Activated T-cell treated with anti-CD3 and anti-CD28 coated beads for 4 hours (primary cell): ENCODE results near the gene SERPIND1.
"Not testable (repeated sequence)": the region's sequence is repeated elsewhere in the genome, so short reads cannot be mapped to it uniquely, and the experiment has no call there.

ENCODE experiments used
- DNase-seq: peaks from one replicate; pipeline ENCODE4 v3.0.0-alpha.2; 2020

Gene SERPIND1

DNA sequence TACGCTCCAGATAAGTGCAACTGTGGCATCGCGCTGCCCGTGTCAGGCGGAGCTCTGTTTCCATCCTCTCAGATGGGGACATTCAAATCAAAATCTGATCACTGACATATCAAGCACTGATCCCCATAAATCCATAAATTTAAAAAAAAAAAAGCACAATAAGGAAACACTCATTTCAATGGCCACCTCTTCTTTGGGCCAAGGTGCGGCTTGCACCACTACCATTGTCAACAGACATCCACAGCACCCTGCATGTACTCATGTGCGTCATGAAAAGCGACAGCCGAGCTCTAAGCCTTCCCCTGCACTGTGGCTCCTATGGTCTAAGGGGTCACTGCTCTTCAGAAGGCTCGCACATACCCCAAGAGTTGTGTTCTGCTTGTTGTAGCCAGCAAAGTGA, 26.7 kb upstream of the SERPIND1 start:
- no peak for DNase-seq

DNA sequence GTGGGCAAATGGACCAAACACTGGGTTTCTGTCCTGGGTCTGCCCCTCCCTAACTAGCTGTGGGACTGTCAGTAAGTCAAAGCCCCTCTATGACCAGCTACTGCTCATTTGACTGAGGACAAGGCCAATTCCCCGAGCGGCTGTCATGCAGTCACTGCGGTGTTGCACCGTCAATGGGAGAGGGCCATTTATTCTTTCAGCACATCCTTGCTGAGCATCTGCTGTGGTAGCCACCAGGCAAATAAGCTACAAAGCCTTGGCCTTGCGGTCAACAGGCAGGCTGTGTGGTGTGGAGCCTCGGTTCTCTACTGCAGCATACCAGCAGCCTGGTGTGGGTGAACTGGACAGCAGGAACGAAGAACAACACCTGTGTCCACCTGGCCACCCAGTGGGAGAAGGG, 25.8 kb upstream of the SERPIND1 start:
- no peak for DNase-seq

DNA sequence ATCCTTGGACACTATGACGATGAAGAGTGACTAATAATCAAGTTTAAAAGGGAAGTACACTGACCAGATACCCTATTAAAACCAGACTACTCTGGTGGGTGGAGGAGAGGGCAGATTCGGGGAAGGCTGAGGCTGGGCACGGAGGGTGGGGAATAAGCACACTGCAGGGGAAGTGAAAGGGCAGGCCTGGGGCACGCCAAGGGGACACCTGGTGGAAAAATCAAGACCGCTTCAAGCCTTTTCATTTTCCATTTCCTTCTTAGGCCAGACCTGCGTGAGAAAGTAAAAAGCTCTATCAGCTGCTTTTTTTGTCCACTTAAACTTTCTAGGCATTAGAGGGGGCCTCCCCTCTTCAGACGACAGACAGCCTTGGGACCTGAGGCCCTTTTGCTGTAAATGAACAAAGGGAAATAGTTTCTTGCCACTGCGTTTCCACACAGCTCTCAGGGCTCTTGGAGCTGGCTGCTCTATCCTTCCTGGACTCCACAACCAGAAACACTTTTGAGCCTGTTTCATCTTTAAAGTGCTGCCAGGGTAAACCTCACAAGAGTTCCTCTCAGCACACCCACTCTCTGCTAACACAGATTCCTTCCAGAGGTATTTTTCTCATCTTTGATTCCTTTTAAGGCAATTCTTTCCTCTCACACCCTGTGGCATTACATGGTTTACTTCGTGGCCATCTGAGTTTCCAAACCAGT, 25.0 kb upstream of the SERPIND1 start:
- DNase-seq = no peak

DNA sequence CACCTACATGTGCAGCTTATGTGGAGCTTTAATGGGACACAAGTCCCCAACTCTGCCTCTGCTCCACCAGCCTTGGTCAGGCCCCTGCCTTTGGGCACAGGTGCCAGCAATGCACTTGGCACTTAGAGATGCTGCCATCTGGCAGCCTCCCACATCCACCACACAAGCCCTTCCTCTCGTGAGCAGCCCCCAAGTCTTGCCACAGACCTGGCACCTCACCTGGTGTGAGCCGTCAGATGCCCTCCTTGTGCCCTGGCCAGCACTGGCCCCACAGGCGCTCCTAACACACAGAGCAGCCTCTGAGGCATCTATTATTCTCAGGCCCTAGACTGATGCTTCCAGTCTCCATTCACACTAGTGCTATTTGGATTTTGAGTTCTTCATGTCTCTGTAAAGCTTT, 24.5 kb upstream of the SERPIND1 start:
- DNase-seq = no peak

DNA sequence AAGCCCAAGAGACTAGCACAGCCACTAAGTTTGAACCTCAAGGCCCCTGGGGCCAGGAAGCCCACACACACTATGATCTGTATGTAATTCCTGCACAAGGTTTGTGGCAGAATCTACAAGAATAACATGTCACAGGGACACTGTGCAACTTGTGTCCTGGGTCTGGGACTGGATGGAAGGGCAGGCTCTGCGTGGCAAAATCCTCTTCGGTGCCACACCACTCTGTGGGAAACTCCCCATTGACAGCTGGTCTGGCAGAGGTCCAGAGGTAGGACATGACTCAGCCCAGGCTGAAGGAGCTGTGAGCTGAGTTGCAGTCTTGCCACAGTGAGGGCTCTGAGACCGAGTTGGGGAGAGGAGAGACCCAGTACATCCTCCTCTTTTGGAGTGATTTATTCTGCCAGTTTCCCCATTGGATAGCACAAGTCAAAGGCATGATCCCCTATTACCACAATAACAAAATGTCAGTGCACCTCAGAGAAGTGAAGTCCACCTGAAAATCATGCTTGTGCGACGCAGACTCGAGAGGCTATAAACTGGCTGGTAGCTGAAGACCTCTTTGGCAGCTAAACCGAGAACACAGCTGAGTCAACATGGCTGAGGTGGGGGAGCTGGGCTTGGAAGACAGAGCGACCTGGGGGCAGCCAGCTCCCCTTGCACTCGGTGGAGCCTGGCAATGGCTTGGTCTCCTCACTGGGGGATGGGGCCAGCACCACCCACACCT, 23.3 kb upstream of the SERPIND1 start:
- DNase-seq = no peak

DNA sequence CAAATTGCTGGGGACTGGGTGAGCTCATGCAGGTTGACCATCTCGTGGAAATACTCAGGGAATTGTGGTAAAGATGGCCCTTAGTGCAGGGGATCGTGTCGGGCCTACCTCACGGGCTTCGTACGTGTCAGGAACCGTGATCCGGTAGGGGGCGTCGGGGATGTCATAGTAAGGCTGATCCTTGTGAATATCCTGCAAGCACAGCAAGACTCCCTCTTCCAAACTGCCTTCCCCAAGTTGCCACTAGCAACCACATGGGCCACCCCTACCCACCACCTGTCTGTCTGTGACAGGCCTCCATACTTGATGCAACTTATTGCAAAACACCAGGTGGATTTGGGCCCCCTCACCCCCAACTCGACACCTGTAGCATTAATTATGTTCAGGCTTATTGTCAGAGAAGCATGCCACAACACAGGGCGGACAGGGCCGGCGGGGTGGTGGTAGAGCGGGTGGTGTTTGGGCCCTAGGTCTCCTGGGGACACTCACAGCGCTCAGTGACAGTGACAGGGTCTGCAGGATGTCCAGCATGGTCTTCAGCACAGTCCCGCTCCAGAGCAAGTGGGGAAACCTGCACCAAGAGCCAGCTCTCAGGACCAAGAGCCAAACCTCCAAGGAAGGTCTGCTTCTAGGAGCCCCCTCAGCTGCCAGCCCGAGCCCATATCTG, 22.6 kb upstream of the SERPIND1 start:
- DNase-seq = no peak

DNA sequence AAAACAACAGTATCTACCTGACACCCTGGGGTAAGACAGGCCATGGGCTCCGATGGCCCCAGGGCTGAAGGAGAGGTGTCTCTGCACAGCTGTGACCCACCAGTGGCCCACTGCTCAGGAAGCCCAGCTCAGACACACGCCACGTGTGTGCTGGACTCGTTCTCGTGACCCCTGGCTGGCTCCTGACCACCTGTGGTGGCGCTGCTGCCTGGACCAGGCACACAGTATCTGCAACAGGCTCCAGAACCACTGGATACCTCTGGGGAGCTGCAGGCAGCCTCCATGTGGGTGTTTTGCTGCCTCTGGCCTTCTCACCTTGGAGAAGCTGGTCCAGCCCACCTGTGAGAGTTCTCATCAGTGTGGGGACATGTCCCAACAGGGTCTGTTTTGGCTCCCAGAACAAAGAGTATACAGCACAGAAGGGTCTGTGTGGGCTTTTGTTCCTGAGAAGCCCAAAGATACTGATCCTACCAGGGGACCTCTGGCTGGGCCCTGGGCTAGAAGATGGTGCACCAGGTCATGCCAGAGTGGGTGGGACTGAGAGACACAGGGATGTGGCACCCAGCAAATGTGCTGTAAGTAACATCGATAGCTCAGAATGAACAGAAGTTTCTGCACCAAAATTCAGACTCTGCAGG, 21.7 kb upstream of the SERPIND1 start:
- DNase-seq = no peak

DNA sequence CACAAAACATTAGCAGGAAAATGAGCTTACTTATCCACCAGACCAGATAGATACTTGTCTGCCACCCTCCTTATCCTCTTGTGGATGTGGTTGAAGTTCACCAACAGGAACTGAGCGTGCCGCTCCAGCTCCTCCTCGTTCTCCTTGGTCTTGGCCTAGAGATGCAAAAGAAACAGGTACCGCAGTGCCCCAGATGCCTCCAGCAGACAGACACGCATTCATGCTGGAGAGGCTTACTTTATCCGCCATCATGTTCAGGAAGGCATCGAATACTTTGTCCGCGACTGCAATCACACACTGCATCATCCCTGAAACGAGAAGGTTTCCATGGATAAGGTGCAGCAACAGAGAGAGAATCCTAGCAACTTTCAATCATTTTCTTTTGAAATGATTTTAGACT, 21.0 kb upstream of the SERPIND1 start:
- DNase-seq = no peak

DNA sequence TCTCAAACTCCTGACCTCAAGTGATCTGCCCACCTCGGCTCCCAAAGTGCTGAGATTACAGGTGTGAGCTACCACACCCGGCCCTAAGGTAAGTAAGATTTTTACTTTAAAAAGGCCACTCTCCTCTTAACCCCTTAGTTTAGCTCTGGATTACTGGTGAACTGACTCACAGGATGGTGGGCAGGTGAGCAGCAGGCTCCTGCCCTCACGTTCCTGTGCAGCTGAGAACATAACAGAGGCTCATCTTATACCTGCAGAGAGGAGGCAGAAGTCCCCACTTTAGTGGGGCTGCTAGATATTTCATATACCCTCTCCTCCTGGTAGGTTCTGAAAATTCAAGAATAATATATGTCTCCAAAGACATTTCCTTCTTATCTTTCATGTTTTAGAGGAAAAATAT, 17.1 kb upstream of the SERPIND1 start:
- no peak for DNase-seq

DNA sequence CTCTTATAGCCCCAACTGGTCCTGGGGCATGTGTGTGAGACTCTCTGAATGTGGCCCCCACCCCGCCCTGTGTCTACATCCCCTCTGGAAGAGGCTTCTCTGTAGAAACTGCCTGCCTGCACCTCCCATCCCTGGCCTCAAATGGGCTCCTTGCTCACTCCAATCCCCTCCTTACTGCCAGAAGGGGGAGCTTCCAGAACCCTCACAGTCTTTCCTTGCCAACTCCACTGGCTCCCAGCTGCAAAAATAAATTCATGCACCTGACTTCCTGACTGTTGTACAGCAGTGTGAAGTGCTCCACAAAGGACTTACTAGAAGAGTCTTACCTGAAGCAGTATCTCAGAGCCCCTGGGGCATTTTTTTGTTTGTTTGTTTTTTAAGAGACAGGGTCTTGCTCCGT, 15.2 kb upstream of the SERPIND1 start:
- DNase-seq = no peak

DNA sequence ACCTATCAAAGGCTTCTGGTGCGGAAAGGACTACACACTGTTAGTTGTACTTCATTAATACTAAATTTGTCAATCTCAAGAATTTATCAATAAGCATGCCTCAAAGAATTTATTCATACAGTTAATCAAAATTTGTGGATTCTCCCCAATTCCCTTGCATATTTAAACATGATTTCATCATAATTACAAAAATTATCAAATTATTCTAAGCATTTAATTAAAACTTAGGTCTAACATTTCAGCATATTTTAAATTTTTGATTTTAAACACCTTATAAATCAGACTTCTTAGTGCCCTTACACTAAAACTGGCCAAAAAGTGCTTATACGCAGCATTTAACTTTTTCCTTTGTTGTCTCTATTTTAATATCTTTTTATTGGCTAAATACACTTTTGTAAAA, 13.8 kb upstream of the SERPIND1 start:
- no peak for DNase-seq

DNA sequence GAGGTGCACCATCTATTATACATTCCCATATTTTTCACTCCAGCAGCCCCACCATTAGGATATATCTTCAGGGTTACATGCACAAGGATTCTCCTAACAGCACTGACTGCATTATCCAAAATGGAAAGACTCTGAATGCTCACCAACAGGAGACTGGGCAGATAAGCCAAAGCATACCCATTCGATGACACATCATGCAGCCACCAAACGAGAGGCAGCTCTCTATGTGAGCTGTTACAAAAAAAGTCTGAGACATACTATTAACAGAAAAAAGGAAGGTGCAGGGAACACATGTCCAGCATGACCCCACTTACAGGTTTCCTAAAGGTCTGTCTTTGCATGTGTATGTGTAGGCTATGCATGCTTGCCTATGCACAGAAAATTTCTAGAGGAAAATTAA, 12.4 kb upstream of the SERPIND1 start:
- DNase-seq = no peak

DNA sequence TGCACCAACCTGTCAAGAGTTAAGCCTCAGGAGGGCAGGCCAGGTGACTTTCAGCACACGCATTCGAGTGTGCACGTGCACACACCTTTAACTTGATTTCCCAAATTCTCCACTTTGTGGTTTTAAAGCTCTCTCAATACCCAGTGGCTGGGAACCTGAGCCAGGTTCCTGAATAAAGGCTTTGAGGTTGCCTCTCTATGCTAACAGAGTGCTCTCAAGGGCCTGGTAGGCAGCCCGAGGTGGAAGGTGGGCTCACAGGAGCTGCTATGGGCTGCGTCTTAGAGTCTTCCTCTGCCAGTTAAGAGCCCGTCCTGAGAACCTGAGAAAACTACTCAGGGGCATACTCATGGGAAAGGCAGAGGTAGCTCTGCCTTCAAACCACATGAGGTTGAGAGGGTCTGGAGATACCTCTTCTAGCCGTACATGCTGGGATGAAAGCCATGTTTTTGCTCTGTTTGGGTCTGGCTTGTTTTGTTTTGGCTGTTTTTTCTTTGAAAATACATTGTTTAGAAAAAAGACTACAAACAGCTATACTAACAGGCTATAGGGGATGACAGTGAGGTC, 11.6 kb upstream of the SERPIND1 start:
- DNase-seq = no peak

DNA sequence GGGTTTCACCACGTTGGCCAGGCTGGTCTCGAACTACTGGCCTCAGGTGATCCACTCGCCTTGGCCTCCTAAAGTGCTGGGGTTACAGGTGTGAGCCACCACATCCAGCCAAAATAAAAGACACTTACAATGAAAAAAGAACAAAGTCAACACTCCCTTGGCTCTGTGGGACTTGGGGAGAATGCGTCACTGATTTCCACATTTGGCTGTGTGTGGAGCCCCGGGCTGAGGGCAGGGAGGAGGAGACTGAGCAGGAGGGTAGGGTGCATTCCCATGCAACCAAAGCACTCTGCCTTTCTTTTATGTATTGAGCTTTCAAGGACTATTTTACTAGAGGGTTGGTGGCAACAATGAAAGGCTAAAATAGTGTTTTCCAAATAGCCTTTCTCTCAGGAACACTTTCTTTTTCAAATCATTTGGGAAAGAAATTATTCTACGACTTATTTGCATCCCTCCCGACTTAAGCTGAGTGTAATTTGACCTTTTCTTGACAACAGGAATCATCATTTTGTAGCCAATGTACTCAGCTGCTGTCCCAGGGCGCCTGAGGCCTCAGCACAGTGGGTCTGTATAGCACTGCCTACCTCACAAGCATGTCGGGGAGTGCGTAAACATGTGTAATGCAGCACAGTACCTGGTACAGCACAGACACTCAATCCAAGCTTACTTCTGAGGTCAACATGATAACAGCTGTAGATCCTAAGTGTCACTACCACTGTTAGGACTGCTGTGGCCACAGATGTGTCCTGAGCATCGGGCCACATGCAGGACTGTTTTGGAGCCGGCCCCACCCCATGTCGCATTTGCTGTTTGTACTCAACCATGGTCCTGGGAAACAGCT, 10.1 kb upstream of the SERPIND1 start:
- no peak for DNase-seq

DNA sequence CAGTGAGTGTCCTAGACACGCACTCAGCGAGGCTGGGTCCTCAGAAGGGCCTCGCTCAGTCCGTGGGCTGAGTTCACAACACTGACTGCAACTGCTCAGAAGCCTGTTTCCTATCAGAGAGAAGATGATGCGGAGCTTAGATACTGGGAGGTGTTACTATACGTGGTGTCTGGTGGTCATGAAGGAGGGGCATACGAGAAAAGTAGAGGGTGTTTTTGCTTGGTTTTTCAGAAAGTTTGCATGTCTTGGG, 9.5 kb upstream of the SERPIND1 start:
- DNase-seq = no peak

DNA sequence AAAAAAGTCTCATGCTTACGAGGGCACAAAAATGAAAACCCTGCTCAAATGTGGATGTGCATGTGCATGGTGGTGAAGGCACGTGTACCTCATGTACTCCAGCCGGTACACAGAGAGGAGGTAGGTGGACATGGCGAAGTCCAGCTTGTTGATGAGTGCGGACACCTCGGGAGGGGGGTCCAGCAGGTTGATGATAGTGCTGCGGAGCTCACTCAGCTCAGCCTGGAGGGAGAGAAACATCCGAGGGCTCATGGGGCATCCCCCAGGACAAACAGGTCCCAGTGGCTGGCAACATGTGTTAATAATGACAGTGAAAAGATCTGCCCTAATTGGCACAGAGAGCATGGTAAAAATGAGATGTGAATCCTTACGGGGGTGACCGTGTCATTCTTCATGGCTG, 9.2 kb upstream of the SERPIND1 start:
- DNase-seq = no peak

DNA sequence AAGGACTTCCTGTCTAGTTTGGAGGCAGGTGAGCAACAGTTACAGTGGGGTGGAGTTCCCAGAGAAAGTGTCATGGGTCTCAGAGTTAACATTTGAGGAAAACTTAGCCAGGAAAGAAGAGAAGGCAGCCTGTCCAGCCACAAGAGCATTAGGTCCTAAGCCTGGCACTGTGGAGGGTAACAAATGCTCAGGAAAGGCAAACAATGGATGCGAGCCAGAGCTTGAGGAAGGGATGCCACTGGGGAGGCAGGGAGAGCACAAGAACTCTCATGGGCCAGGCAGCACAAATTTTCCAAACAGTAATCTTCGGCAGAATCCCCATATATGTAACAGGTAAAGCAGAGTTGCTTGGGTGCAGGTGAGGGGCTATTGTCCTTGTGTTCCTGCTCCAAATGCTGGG, 8.0 kb upstream of the SERPIND1 start:
- no peak for DNase-seq

DNA sequence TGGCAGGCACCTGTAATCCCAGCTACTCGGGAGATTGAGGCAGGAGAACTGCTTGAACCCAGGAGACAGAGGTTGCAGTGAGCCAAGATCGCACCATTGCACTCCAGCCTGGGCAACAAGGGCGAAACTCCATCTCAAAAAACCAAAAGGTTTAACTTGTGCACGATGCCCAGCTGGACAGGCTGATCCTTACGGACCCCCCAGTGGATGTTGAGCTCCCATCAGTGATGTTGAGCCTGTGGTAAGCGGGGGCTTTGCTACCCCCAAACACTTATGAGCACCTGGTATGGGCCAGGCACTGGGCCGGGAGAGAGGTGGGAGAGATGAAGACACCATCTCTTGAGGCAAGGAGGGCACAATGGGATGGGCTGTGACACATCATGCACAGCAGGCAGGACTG, 7.4 kb upstream of the SERPIND1 start:
- DNase-seq = no peak

DNA sequence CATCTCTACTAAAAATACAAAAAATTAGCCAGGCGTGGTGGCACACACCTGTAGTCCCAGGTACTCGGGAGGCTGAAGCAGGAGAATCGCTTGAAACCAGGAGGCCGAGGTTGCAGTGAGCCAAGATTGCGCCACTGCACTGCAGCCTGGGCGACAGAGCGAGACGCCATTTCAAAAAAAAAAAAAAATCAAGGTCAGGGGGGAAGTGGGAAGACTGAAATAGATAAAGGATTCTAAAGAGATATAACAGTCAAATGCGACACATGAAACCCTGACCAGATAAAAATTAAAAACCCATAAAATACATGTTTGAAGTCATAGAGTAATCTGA, 4.5 kb upstream of the SERPIND1 start:
- not testable (repeated sequence) for DNase-seq

DNA sequence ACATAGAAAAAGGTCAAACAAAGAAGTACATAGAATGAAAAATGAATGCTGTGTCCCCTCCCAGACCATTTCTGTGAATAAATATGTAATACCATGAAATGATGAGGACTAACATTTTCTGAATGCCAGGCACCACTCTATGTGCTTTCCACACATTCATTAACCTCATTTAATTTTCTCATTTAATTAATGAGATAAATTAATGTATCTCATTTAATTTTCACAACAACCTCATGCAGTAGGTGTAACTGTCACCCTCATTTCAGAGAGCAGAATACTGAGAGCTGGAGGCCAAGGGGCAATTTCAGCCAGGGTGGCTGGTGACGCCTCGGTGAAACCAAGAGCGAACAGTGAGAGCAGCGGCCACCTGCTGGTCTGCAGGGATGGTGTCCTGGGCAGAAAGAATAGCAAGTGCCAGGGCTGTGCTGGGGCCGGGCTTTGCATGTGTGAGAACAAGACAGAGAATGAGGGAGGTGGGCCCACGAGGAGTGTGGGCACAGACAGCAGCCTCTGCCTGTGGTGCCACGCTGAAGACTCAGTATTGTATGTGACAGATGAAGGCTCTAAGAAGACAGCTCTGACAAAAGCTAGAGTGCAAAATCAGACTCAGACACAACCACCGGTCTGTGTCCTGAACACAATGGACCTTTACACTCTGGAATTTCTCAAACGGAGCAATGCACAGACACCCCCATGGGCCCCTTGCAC, 1.8 kb upstream of the SERPIND1 start:
- DNase-seq = no peak

DNA sequence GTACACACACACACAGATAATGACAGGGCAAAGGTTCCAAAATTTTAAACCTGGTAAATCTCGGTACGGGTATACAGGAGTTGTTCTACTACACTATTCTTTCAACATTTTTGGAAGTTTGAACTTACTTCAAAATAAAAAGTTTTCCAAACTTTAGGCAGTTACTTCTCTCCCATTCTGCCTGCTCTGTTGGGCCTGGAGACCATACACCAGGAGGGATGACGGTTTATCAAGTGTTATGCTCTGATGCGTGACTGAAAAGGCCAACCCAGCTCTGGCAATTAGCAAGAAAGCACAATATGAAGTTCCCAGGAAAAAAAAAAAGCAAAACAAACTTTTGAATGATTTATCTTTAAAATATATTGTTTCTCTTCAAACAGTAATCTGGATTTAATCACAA, 969 bp downstream of the SERPIND1 start:
- no peak for DNase-seq

DNA sequence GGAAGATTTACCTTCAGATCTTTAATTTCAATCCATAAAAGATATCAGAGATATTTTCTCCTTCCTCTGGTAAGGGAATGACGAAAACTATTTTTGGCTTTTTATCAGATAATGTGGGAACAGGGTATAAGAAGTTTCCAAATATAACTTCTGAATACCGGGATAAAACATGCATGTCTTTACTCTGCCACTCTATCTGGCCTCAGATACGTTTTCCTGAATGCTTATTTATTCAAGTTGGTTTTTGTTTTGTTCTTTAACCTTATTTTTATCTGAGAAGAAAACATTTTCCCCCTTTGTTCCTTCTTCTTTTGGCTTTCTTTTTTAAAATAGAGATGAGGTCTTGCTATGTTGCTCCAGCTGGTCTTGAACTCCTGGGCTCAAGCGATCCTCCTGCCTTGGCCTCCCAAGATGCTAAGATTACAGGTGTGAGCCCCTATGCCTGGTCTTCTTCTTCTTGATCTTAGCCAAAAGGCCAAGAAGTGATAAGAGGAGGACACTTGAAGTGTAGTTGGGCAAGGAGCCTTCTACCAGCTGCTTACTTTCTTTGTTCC, 1.5 kb downstream of the SERPIND1 start:
- no peak for DNase-seq
